Skeletal muscle tissue (tissue), 4 donors: ENCODE results near the gene NELFA. TPM values are rescaled to one million over a fixed set of nuclear protein-coding genes. Genes with fewer than 3 reads are reported as not detected.
A peak's percentile ranks its signal among the peaks of the same experiment; 100 is the strongest.

ENCODE experiments used
- H3K27ac ChIP-seq: one replicate; pipeline ENCODE4 v1.7.0; 2013; ENCODE audit warnings: mild to moderate bottlenecking, low read depth, low read length, inconsistent platforms
- H3K27me3 ChIP-seq, 3 donors: one replicate each; pipeline ENCODE4 v1.7.0; 2013; ENCODE audit warnings: low read length in 3 of 3; ENCODE audit not compliant: control insufficient read depth in 3 of 3, insufficient read depth in 3 of 3
- H3K36me3 ChIP-seq, 3 donors: one replicate each; pipeline ENCODE4 v1.7.0; 2013; ENCODE audit warnings: low read length in 3 of 3; ENCODE audit not compliant: control insufficient read depth in 3 of 3, insufficient read depth in 3 of 3
- H3K4me1 ChIP-seq, 3 donors: one replicate each; pipeline ENCODE4 v1.7.0; 2013; ENCODE audit warnings: low read length in 3 of 3, mild to moderate bottlenecking in 3 of 3; ENCODE audit not compliant: control insufficient read depth in 3 of 3, insufficient read depth in 3 of 3
- H3K4me3 ChIP-seq, 3 donors: one replicate each; pipeline ENCODE4 v1.7.0; 2013; ENCODE audit warnings: low read length in 3 of 3
- H3K9ac ChIP-seq, 3 donors: one replicate each; pipeline ENCODE4 v1.7.0; 2013; ENCODE audit warnings: low read length in 3 of 3, mild to moderate bottlenecking in 3 of 3, moderate library complexity in 2 of 3, low read depth in 1 of 3
- H3K9me3 ChIP-seq, 3 donors: one replicate each; pipeline ENCODE4 v1.7.0; 2013; ENCODE audit warnings: low read length in 3 of 3; ENCODE audit not compliant: control insufficient read depth in 3 of 3
- total RNA-seq: library from RNA; depleted of rRNA; stranded (reverse); fragments of >200 nt; gene quantifications from one replicate; pipeline ENCODE4 v1.2.3, GENCODE V29; 2014
- donor health status: Osteomylitis.

Gene NELFA
- total RNA-seq, 1 donor from 2014 or later: 15.1 TPM

DNA sequence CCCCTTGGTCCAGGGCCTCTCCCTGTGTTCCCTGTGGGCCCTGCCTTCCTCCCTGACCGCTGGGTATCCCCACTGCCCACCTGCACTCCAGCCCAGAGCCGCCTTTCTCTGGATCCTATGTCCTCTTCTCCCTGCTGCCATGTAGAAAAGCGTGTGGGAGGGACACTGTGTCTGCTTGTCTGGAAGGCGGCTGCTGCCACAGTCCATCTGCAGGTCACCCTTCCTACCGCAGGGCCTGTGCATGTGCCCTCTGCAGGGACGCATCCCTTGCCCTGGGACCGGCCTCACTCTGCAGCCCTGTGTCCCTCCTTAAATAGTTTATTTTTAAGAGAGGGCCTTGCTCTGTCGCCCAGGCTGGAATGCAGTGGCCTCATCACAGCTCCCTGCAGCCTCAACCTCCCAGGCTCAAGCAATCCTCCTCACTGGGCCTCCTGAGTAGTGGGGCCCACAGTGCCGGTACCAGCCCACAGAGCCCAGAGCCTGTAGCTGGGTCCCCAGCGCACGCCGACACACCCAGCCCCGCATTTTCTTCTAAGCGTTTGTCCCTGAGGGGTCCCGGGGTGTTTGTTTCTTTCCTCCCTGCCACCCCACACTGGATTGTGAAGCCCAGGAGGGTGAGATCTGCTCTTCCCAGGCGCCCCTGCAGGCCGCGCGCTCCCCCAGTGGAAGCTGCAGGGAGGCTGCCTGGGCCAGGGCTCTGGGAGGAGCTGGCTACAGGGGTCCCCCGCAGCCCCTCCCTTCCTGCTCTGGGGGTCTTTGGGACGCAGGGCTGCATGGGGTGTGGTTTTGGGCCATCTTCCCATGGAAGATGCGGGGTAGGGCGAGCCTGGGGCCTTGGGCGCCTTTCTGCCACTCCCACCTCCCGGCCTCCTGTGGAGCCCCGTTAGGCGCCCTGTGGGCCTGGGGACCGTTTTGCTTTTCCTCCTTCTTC is 37.5 kb upstream of the NELFA start:
- Histone ChIP-seq H3K27me3 (peaks cover 33 to 43% (median 35%) of the 10 kb centered on the region in 3 donors), H3K27ac (no peak overlapping the region), H3K4me3 (no peak overlapping the region), H3K36me3 (no peaks in the 10 kb centered on the region), H3K9ac (no peak overlapping the region), H3K4me1 (peaks cover 7 to 21% (median 11%) of the 10 kb centered on the region in 3 donors), H3K9me3 (no peaks in the 10 kb centered on the region)

DNA sequence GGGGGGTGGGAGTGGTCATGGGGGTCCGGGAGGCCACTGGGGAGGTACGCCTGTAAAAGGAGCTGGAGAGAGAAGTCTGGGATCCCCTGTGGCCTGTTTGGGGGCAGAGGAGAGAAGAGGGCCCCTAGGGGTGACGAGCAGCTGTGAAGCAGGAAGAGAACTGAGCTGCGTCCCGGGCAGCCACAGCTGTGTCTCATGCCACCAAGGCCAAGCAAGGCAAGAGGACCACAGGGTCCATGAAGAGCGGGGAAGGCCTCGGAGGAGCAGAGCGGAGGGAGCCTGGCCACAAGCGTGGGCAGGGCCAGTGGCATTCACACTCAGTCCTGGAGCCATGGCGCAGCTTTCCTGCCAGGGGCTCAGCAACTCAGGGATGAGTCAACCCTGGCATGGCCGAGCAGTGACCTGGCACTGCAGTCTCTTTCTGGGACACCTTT is 36.8 kb upstream of the NELFA start:
- H3K4me3 ChIP-seq: no peak overlapping the region
- H3K36me3 ChIP-seq: no peaks in the 10 kb centered on the region
- H3K4me1 ChIP-seq: peaks cover 6 to 18% (median 8%) of the 10 kb centered on the region in 3 donors
- H3K9ac ChIP-seq: no peak overlapping the region
- no peak overlapping the region for H3K27ac ChIP-seq
- no peaks in the 10 kb centered on the region for H3K9me3 ChIP-seq
- H3K27me3 ChIP-seq: peaks cover 35 to 43% (median 35%) of the 10 kb centered on the region in 3 donors

DNA sequence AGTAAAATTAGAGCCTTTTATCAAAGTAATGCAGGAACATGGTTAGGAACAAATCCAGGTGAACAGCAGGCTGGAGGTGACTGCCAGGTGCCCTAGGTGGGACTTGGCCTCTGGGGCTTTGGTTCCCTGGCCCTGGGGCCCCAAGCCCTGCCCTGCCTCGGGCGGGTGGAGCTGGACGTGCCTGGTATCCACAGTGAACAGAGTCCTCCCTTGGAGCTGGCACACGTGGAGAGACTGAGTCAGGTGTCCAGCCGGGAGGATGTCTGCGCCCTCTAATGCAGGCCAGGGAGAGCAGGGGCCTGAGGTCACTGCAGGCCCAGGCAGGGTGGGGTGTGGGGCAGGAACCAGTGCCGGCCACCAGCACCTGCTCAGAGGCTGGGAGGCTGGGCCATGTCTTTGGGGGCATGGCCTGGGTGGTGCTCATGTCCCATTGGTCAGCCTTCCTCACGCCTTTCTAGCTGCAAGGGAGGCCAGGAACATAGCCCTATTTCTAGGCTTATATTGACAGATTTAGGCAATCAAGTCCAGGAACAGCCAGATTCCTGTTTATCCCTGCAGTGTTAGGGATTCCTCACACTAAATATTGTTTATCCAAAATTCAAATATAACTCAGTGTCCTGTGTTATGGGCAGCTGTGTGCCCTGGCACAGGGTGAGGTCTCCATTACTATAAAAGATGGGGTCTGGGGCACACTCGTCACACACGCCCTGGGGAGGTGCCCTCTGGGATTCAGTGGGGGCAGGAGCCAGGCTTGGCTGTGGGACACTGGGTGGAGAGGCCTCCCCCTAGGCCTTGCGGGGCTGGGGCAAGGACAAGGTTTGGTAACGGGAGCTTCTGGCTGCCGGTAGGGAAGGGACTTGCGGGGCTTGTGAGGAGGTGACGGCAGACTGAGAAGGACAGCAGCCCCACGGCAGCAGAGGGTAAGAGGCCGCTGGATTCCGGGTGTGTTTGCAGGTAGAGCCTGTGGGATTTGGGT is 36.1 kb upstream of the NELFA start:
- H3K4me3 ChIP-seq: no peak overlapping the region
- peaks cover 35 to 43% (median 39%) of the 10 kb centered on the region in 3 donors for H3K27me3 ChIP-seq
- H3K9me3 ChIP-seq: no peaks in the 10 kb centered on the region

GRCh38 chr4:2044119-2044485 is 35.3 kb upstream of the NELFA start:
- no peaks in the 10 kb centered on the region for H3K9me3 ChIP-seq
- peaks cover 6 to 17% (median 8%) of the 10 kb centered on the region in 3 donors for H3K4me1 ChIP-seq
- H3K27ac ChIP-seq: no peak overlapping the region
- no peak overlapping the region for H3K4me3 ChIP-seq
- no peak overlapping the region for H3K9ac ChIP-seq
- H3K27me3 ChIP-seq: peaks cover 35 to 43% (median 40%) of the 10 kb centered on the region in 3 donors
- H3K36me3 ChIP-seq: no peaks in the 10 kb centered on the region

More for the DNA sequence above, 36.1 kb upstream of the NELFA start:
- no peak overlapping the region for H3K27ac ChIP-seq
- no peak overlapping the region for H3K9ac ChIP-seq
- no peaks in the 10 kb centered on the region for H3K36me3 ChIP-seq
- peaks cover 6 to 17% (median 8%) of the 10 kb centered on the region in 3 donors for H3K4me1 ChIP-seq

DNA sequence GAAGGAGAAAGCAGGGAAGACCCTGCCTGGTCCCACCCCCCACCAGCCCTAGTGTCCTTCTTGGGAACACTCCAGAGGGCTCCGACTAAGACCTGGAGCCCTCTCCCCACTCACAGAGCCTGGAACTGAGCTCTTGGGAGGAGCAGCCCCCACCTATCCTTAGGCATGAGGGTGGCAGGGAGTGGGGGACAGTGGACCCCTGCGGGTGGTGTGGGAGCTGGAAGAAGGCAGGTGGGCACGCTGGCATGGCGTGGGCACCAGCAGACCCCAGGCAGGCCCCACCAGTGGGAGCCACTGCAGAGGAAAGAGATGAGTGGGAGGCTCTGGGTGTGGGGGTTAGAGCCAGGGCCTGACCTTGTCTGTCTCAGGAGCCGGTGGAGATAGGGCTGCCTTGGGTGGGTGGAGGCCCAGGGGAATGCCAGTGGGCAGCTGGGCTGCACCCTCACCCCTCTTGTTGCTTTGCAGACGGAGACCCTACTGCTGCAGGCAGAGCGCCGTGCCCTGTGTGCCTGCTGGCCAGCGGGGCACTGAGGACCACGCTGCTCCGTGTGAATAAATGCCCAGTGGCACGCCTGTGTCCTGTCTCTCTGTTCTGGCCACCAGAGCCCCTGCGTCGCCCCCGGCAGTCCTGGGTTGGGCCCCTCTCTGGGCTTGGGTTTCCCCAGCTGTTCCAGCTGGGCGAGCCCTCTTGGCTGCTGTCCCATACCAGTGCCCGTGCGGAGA is 34.8 kb upstream of the NELFA start:
- peaks cover 37 to 43% (median 42%) of the 10 kb centered on the region in 3 donors for H3K27me3 ChIP-seq

GRCh38 chr4:2042947-2043395 is 34.2 kb upstream of the NELFA start:
- Histone ChIP-seq H3K4me3 (no peak overlapping the region), H3K27ac (no peak overlapping the region), H3K36me3 (no peaks in the 10 kb centered on the region), H3K9me3 (no peaks in the 10 kb centered on the region), H3K27me3 (peaks cover 37 to 42% (median 38%) of the 10 kb centered on the region in 3 donors), H3K4me1 (peaks cover 6 to 17% (median 8%) of the 10 kb centered on the region in 3 donors), H3K9ac (no peak overlapping the region)

More for the DNA sequence above, 34.8 kb upstream of the NELFA start:
- H3K4me3 ChIP-seq: no peak overlapping the region
- no peaks in the 10 kb centered on the region for H3K36me3 ChIP-seq
- no peaks in the 10 kb centered on the region for H3K9me3 ChIP-seq
- H3K9ac ChIP-seq: no peak overlapping the region
- H3K27ac ChIP-seq: no peak overlapping the region
- H3K4me1 ChIP-seq: peaks cover 6 to 17% (median 8%) of the 10 kb centered on the region in 3 donors

DNA sequence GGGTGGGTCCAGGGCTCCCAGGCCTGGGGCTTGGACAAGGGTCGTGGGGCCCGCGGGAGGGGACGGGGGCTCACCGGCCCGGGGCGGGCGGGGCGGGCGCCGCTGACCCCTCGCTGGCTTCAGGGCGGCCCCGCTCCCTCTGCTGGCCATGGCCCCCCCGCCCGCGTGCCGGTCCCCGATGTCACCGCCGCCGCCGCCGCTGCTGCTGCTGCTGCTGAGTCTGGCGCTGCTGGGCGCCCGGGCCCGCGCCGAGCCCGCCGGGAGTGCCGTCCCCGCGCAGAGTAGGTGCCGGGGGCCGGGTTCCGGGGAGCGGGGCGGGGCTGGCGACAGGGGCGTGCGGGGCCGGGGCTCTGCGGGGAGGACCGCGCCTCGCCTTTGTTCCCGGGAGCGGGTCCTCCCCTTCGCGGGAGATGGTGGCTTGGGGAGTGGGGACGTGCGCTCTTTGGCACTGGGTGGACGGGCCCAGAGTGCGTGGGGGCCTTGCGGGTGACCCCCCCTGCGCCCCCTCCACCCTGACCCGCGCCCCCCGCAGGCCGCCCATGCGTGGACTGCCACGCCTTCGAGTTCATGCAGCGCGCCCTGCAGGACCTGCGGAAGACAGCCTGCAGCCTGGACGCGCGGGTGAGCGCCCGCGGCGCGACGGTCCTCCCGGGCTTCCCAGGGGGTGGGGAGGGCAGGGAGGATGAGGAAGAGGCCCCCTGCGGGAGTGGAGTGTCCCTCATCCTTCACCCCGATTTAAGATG is 33.6 kb upstream of the NELFA start:
- H3K9me3 ChIP-seq: no peaks in the 10 kb centered on the region
- H3K9ac ChIP-seq: no peak overlapping the region
- peak overlapping the region in 1 of 3 donors; percentile 64 for H3K4me3 ChIP-seq
- no peak overlapping the region for H3K27ac ChIP-seq
- no peaks in the 10 kb centered on the region for H3K36me3 ChIP-seq
- H3K27me3 ChIP-seq: peaks cover 31 to 42% (median 34%) of the 10 kb centered on the region in 3 donors
- H3K4me1 ChIP-seq: peaks cover 6 to 17% (median 8%) of the 10 kb centered on the region in 3 donors

- Histone ChIP-seq H3K9ac (no peak overlapping the region), H3K9me3 (no peaks in the 10 kb centered on the region), H3K27me3 (peaks cover 30 to 42% (median 35%) of the 10 kb centered on the region in 3 donors), H3K36me3 (no peaks in the 10 kb centered on the region), H3K4me3 (peak overlapping the region; percentile 63 to 65 (median 64)), H3K27ac (no peak overlapping the region), H3K4me1 (peaks cover 6 to 17% (median 8%) of the 10 kb centered on the region in 3 donors)
These were observed 32.7 kb upstream of the NELFA start for GRCh38 chr4:2041239-2042130.
